GM11168 (cell line): ENCODE measurements around the gene METTL1.
"Not testable (repeated sequence)": the region's sequence is repeated elsewhere in the genome, so short reads cannot be mapped to it uniquely, and the experiment has no call there.

Experiments
- in situ Hi-C: fragments of 300-500 bp; cut with MboI; formaldehyde crosslinking; loops from one replicate; pipeline ENCODE4 v1.12.0; 2022; ENCODE audit warnings: low sequenced_read_pairs; ENCODE audit not compliant: unreplicated experiment

Gene METTL1

DNA sequence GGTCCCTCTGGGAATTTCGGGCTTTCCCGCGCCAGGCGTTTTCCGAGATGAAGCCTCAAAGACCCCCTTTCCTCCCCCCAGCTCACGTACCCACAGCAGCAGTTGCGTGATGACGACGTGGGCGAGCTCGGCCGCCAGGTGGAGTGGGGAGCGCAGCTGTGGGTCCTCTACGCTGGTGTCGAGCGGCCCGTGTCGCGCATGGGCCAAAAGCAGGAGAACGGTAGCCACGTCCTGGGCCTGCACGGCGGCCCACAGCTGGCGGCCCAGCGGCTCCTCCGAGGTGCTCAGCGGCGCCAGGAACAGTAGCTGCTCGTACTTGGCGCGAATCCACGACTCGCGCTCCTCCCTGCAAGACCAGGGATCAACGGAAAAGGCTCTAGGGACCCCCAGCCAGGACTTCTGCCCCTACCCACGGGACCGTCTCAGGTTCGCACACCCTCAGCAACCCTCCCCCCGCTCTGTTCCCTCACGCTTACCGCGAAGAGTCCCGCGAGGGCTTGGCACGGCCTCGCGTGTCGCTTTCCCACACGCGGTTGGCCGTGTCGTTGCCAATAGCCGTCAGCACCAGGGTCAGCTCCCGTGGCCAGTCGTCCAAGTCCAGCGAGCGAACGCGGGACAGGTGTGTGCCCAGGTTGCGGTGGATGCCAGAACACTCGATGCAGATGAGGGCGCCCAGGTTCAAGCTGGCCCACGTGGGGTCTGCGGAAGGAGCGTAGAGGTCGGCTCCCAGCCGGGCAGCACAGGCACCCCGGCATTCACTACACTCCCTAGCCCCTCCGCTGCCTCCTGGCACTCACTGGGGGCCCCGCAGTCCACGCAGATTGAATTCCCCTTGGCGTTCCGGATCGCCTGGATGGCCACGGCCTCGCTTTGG lies 44.8 kb downstream of the METTL1 start:
- in situ Hi-C loops = no loop called here

DNA sequence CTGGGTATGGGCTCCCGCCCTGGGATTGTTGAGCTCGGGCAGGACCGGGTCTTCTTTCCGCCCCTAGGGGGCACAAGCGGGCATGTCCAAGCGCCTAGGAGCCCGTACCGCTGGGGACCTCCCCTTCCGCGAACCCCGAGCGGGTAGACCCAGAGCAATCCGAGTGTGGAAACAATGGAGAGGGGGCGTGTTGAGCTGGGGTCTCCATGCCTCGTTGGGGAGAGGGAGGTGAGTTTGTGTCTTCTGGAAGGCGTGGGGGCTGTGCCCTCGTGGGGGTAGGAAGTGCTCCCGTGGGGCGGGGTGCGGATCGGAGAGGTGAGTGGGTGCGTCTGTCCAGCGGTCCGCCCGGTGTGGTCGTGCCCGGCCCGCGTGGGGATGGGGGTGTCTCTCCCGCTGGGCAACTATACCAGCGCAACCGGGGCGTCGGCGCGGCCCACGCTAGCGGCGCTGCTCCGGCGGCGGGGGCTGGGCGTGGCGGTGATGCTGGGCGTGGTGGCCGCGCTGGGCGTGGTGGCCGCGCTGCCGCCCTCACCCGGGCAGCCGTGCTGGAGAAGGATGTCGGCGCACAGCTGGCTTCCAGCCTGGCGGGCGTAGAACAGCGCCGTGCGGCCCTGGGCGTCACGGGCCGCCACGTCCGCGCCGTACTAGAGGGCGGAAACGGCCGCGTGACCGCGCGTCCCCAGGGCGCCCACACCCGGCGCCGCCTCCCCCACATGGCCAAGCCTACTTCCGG lies 45.6 kb downstream of the METTL1 start:
- in situ Hi-C loops = no loop called here

GRCh38 chr12:57725851-57726150 lies 46.1 kb downstream of the METTL1 start:
- in situ Hi-C loops = no loop called here

DNA sequence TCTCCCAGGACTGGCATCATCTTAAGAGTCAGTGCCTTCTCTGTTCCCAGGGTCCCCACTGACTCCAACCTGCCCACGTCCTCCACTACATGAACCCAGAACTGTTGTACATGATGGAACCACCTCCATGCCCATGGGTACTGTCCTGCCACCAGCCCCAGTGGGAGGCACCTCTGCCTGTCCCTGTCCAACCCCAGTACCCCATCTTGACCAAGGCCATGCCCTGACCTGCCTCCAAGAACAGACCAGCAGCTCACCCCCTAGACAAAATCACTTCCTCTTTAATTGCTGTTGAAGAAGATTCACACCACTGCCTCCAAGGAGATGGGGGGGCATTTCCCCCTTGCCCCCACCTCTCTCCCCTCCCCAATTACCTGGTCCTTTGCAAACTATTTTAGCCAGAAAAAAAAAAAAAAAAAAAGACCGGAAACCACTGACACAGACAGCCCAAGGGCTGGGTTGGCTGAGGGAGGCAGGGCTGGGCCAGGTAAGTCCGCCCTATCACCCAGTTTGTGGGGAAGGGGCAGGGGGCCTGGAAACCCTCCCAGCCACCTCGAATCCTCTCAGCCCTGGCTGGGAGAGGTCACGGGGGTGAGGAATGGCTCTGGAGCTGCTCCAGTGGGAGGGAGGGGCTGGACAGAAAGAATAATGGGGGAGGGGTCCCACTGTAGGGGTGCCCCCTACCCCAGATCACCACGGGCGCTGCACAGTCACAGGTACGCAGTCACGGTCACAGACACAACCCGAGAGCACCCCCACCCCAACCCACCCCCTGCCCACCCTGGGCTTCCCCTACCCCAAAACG lies 46.8 kb downstream of the METTL1 start:
- in situ Hi-C loops = no loop called here

- in situ Hi-C loops = no loop called here
Observed at GRCh38 chr12:57724003-57724935, 47.6 kb downstream of the METTL1 start.

DNA sequence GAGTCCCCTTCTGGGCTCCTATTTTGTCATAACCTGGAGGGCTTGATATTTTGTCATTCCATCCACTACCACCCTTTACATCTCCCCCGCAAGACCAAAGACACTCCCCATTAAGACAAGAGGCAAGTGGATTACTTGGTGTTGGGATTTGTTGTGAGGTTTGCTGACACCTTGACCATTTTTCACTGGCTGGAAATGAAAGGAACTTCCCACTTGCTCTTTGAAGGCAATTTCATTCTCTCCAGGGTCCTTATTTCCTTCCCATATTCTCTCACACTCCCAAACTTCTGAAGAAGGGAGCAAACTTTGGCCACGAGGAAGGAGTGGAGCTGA lies 48.3 kb downstream of the METTL1 start:
- in situ Hi-C loops = no loop called here

DNA sequence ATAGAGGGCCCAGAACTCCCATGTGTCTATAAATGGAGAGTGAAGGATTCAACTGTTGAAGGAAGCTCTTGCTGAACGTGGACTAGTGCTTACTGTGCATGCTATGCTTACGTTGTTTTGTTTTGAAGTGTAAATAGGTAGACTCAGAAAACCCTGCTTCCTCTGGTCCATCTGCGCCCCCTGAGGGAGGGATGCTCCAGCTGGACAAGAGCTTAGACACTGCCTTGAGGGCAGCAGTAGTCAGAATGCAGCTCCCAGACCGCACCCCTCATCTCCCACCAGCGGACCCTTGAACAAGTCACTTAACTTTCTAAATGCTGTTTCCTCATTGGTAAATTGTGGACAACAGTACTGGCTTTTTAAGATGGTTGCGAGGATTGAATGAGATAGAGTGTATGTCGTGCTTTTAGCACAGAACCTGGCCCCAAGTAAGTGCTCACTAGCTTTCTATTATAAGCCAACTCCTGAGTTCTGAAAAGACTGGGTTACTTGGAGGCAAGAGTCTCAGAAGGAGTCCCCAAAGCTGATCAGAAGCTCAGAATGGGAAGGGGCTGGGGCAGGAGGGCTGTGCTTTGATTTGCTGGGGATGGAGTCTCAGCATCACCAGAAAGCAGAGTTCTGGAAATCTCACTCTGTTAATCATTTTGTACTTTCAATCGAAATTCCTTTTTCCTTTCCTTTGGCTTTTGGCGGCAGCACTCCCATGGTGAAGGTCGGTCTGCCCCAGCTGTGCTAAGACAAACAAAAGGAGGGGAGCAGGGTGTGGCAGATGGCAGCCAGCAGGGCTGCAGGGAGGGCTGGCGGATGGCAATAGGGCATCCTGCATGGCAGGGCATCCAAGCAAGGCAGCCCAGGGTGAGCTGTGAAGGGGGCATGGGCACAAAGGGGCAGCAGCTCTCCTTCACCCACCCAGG lies 48.9 kb downstream of the METTL1 start:
- in situ Hi-C loops = no loop called here

- in situ Hi-C loops = not testable (repeated sequence)
Observed at GRCh38 chr12:57721846-57722608, 49.9 kb downstream of the METTL1 start.

DNA sequence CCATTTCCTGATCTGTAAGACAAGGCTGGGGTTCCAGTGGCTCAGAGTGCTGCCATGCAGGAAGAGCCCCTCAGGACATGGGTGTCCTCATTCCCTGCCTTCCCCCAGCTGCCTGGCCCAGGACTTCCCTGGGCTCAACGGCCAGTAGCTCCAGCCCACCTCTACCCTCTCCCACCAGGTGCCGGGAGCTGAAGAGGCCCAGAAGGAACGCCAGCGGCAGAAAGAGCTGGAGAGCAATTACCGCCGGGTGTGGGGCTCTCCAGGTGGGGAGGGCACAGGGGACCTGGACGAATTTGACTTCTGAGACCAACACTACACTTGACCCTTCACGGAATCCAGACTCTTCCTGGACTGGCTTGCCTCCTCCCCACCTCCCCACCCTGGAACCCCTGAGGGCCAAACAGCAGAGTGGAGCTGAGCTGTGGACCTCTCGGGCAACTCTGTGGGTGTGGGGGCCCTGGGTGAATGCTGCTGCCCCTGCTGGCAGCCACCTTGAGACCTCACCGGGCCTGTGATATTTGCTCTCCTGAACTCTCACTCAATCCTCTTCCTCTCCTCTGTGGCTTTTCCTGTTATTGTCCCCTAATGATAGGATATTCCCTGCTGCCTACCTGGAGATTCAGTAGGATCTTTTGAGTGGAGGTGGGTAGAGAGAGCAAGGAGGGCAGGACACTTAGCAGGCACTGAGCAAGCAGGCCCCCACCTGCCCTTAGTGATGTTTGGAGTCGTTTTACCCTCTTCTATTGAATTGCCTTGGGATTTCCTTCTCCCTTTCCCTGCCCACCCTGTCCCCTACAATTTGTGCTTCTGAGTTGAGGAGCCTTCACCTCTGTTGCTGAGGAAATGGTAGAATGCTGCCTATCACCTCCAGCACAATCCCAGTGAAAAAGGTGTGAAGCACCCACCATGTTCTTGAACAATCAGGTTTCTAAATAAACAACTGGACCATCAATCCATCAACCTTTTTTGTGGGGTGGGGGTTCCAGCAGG lies 51.0 kb downstream of the METTL1 start:
- in situ Hi-C loops = no loop called here

- in situ Hi-C loops = no loop called here
Observed at GRCh38 chr12:57719777-57720605, 51.9 kb downstream of the METTL1 start.

- in situ Hi-C loops = no loop called here
Observed at GRCh38 chr12:57718641-57719528, 53.0 kb downstream of the METTL1 start.
